HL-60 (cell line): ENCODE data around the gene DHRS7C.

ENCODE experiments used
- DNase-seq, 2 experiments: peaks; one replicate each; pipeline ENCODE4 v3.0.0-alpha.2; 2010 to 2020; ENCODE audit warnings: low read depth in 1 of 2, low spot score in 1 of 2
- H3K27ac ChIP-seq: fragments of 250-450 bp; sonication (Bioruptor Pico); replicated peaks from 2 replicates; pipeline ENCODE4 v1.5.1; 2020; ENCODE audit warnings: mild to moderate bottlenecking, moderate library complexity
- H3K27me3 ChIP-seq: fragments of 250-450 bp; sonication (Bioruptor Pico); 2 replicates; pipeline ENCODE4 v1.5.1; 2021; ENCODE audit warnings: mild to moderate bottlenecking, moderate library complexity; ENCODE audit not compliant: insufficient read depth, poor library complexity, severe bottlenecking
- H3K4me3 ChIP-seq: replicated peaks from 2 replicates; pipeline ENCODE4 v1.5.1; 2011; ENCODE audit warnings: mild to moderate bottlenecking, control low read depth, low read length; ENCODE audit not compliant: insufficient read depth
- GABPA ChIP-seq: IDR thresholded peaks from 2 replicates; pipeline ENCODE4 v1.6.1; 2012; ENCODE audit warnings: low read depth
- POLR2AphosphoS5 ChIP-seq: IDR thresholded peaks from 2 replicates; pipeline ENCODE4 v1.6.1; 2012; ENCODE audit warnings: low read depth
- SPI1 ChIP-seq: IDR thresholded peaks from 2 replicates; pipeline ENCODE4 v1.6.1; 2012; ENCODE audit warnings: low read depth, mild to moderate bottlenecking, borderline replicate concordance
- TF ChIP-seq, protein P1 (sequence below): IDR thresholded peaks from 2 replicates; pipeline ENCODE4 v1.6.1; 2012; ENCODE audit warnings: low read depth; ENCODE audit not compliant: insufficient replicate concordance
- TF ChIP-seq, protein P2 (sequence below): IDR thresholded peaks from one replicate; pipeline ENCODE4 v1.5.1; 2011; ENCODE audit warnings: low read length, control low read depth, inconsistent platforms; ENCODE audit not compliant: insufficient read depth

DHRS7C gene

DNA sequence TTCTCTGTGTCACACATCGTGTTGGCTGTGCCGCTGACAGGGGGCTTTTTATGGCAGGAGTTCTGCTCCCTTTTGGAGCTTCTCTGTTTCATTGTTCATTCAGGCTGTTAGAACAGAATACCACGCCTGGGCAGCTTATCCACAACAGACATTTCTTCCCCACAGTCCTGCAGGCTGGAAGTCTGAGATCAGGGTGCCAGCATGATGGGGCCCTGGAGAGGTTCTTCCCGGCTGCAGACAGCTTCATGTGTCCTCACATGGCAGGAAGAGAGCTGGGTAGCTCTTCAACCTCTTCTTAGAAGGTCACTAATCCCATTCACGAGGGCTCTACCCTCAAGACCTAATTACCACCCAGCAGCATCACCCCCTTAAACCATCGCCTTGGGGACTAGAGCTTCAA is 65.1 kb downstream of the DHRS7C start:
- Histone ChIP-seq H3K27me3 (no peaks in the 10 kb centered on the region), H3K4me3 (no peak overlapping the region), H3K27ac (no peak overlapping the region)
- DNase-seq: no peak
- TF ChIP-seq, protein P1, sequence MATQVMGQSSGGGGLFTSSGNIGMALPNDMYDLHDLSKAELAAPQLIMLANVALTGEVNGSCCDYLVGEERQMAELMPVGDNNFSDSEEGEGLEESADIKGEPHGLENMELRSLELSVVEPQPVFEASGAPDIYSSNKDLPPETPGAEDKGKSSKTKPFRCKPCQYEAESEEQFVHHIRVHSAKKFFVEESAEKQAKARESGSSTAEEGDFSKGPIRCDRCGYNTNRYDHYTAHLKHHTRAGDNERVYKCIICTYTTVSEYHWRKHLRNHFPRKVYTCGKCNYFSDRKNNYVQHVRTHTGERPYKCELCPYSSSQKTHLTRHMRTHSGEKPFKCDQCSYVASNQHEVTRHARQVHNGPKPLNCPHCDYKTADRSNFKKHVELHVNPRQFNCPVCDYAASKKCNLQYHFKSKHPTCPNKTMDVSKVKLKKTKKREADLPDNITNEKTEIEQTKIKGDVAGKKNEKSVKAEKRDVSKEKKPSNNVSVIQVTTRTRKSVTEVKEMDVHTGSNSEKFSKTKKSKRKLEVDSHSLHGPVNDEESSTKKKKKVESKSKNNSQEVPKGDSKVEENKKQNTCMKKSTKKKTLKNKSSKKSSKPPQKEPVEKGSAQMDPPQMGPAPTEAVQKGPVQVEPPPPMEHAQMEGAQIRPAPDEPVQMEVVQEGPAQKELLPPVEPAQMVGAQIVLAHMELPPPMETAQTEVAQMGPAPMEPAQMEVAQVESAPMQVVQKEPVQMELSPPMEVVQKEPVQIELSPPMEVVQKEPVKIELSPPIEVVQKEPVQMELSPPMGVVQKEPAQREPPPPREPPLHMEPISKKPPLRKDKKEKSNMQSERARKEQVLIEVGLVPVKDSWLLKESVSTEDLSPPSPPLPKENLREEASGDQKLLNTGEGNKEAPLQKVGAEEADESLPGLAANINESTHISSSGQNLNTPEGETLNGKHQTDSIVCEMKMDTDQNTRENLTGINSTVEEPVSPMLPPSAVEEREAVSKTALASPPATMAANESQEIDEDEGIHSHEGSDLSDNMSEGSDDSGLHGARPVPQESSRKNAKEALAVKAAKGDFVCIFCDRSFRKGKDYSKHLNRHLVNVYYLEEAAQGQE: no peak
- TF ChIP-seq POLR2AphosphoS5: no peak
- TF ChIP-seq GABPA: no peak
- no peak for TF ChIP-seq SPI1
- TF ChIP-seq, protein P2, sequence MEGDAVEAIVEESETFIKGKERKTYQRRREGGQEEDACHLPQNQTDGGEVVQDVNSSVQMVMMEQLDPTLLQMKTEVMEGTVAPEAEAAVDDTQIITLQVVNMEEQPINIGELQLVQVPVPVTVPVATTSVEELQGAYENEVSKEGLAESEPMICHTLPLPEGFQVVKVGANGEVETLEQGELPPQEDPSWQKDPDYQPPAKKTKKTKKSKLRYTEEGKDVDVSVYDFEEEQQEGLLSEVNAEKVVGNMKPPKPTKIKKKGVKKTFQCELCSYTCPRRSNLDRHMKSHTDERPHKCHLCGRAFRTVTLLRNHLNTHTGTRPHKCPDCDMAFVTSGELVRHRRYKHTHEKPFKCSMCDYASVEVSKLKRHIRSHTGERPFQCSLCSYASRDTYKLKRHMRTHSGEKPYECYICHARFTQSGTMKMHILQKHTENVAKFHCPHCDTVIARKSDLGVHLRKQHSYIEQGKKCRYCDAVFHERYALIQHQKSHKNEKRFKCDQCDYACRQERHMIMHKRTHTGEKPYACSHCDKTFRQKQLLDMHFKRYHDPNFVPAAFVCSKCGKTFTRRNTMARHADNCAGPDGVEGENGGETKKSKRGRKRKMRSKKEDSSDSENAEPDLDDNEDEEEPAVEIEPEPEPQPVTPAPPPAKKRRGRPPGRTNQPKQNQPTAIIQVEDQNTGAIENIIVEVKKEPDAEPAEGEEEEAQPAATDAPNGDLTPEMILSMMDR: no peak

DNA sequence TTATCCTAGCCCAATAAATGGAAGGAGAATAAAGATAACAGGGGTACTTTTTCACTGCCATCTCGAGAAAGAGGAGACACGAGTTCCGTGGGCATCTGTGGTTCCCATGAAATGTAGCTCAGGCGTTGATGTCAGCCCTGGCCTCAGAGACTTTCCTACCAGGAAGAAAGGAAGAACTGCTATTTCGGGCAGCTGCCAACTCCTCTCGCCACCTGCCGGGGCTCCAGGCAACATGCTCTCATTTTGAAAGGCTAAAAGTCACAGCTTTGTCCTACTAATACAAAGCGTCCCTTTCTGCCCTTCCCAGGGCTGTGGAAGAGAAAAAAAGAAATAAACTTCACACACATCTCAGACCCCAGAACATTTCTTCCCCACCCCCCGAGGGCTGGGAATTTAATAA is 65.8 kb downstream of the DHRS7C start:
- H3K27me3 ChIP-seq: no peaks in the 10 kb centered on the region
- H3K27ac ChIP-seq: no peak overlapping the region
- H3K4me3 ChIP-seq: no peak overlapping the region
- TF ChIP-seq, protein P1: no peak
- TF ChIP-seq, protein P2: no peak
- no peak for TF ChIP-seq POLR2AphosphoS5
- TF ChIP-seq SPI1: no peak
- TF ChIP-seq GABPA: no peak
- no peak for DNase-seq
